SK-N-SH treated with all-trans-retinoic acid at 6 μM for 48 hours (cell line): ENCODE measurements around the gene HBQ1.

Source experiments
- ARNTL ChIP-seq: fragments of 450-650 bp; formaldehyde crosslinking; IDR thresholded peaks from 2 replicates; pipeline ENCODE4 v1.5.0; 2020; ENCODE audit warnings: low read depth, mild to moderate bottlenecking, moderate library complexity, borderline replicate concordance
- CSDC2 ChIP-seq: fragments of 250-450 bp; sonication (Bioruptor Pico); IDR thresholded peaks from 2 replicates; pipeline ENCODE4 v1.5.0; 2020; ENCODE audit warnings: mild to moderate bottlenecking, moderate library complexity
- PPARA ChIP-seq: fragments of 250-450 bp; sonication (Bioruptor Pico); IDR thresholded peaks from 2 replicates; pipeline ENCODE4 v1.5.0; 2020; ENCODE audit warnings: mild to moderate bottlenecking, borderline replicate concordance
- SNAI2 ChIP-seq: fragments of 250-450 bp; sonication (Bioruptor Pico); IDR thresholded peaks from 2 replicates; pipeline ENCODE4 v1.5.0; 2020; ENCODE audit warnings: mild to moderate bottlenecking, moderate library complexity
- TCF4 ChIP-seq: fragments of 250-450 bp; sonication (Bioruptor Pico); IDR thresholded peaks from 2 replicates; pipeline ENCODE4 v1.8.0; 2021; ENCODE audit warnings: mild to moderate bottlenecking, moderate library complexity, borderline replicate concordance
- TOX ChIP-seq: fragments of 250-450 bp; sonication (Bioruptor Pico); IDR thresholded peaks from 2 replicates; pipeline ENCODE4 v1.8.0; 2021; ENCODE audit warnings: mild to moderate bottlenecking, moderate library complexity, borderline replicate concordance
- ZFP3 ChIP-seq: fragments of 250-450 bp; sonication (Bioruptor Pico); IDR thresholded peaks from 2 replicates; pipeline ENCODE4 v1.5.0; 2020; ENCODE audit warnings: mild to moderate bottlenecking, moderate library complexity
- ZFP30 ChIP-seq: fragments of 450-650 bp; formaldehyde crosslinking; IDR thresholded peaks from 2 replicates; pipeline ENCODE4 v1.5.0; 2022; ENCODE audit warnings: mild to moderate bottlenecking, moderate library complexity
- ZNF565 ChIP-seq: fragments of 450-650 bp; formaldehyde crosslinking; conservative IDR thresholded peaks from 2 replicates; pipeline ENCODE4 v1.5.0; 2020; ENCODE audit warnings: low read depth, mild to moderate bottlenecking, moderate library complexity
- ZNF70 ChIP-seq: fragments of 450-650 bp; formaldehyde crosslinking; IDR thresholded peaks from 2 replicates; pipeline ENCODE4 v1.5.0; 2020; ENCODE audit warnings: mild to moderate bottlenecking, moderate library complexity
- ZNF8 ChIP-seq: fragments of 450-650 bp; formaldehyde crosslinking; IDR thresholded peaks from 2 replicates; pipeline ENCODE4 v1.5.0; 2020; ENCODE audit warnings: mild to moderate bottlenecking, moderate library complexity
- TF ChIP-seq, protein P1 (sequence below): fragments of 250-450 bp; sonication (Bioruptor Pico); IDR thresholded peaks from 2 replicates; pipeline ENCODE4 v1.5.1; 2021; ENCODE audit warnings: mild to moderate bottlenecking, moderate library complexity
- TF ChIP-seq, protein P2 (sequence below): fragments of 250-450 bp; sonication (Bioruptor Pico); IDR thresholded peaks from 2 replicates; pipeline ENCODE4 v1.8.0; 2020; ENCODE audit warnings: mild to moderate bottlenecking, moderate library complexity, borderline replicate concordance

DNA sequence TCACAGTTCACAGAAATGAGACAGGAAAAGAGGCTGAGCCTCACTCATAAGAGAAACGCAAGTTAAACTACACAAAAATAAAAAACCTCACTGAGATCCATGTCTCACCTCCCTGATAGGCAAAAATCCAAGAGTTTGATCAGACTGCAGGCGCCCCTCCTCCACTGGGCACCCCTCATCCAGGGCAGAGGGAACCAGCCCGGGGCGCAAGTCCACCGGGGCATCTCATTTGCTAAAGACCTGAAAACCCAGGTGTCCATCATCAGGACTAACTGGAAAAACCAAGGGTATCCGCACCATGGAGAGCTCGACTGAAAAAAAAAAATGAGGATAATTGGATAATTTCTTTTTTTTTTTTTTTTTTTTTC, 25.2 kb upstream of the HBQ1 start:
- TF ChIP-seq, protein P1, sequence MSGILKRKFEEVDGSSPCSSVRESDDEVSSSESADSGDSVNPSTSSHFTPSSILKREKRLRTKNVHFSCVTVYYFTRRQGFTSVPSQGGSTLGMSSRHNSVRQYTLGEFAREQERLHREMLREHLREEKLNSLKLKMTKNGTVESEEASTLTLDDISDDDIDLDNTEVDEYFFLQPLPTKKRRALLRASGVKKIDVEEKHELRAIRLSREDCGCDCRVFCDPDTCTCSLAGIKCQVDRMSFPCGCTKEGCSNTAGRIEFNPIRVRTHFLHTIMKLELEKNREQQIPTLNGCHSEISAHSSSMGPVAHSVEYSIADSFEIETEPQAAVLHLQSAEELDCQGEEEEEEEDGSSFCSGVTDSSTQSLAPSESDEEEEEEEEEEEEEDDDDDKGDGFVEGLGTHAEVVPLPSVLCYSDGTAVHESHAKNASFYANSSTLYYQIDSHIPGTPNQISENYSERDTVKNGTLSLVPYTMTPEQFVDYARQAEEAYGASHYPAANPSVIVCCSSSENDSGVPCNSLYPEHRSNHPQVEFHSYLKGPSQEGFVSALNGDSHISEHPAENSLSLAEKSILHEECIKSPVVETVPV (CRISPR knock-in tag), result no peak
- no peak for TF ChIP-seq ZFP30 (CRISPR knock-in tag)
- no peak for TF ChIP-seq CSDC2 (CRISPR knock-in tag)
- no peak for TF ChIP-seq PPARA (CRISPR knock-in tag)
- TF ChIP-seq ZNF565 (CRISPR knock-in tag), result no peak
- TF ChIP-seq SNAI2 (CRISPR knock-in tag), result no peak
- no peak for TF ChIP-seq TOX
- TF ChIP-seq ZNF8 (CRISPR knock-in tag), result no peak
- TF ChIP-seq, protein P2, sequence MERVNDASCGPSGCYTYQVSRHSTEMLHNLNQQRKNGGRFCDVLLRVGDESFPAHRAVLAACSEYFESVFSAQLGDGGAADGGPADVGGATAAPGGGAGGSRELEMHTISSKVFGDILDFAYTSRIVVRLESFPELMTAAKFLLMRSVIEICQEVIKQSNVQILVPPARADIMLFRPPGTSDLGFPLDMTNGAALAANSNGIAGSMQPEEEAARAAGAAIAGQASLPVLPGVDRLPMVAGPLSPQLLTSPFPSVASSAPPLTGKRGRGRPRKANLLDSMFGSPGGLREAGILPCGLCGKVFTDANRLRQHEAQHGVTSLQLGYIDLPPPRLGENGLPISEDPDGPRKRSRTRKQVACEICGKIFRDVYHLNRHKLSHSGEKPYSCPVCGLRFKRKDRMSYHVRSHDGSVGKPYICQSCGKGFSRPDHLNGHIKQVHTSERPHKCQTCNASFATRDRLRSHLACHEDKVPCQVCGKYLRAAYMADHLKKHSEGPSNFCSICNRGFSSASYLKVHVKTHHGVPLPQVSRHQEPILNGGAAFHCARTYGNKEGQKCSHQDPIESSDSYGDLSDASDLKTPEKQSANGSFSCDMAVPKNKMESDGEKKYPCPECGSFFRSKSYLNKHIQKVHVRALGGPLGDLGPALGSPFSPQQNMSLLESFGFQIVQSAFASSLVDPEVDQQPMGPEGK, result no peak
- TF ChIP-seq TCF4 (CRISPR knock-in tag), result no peak
- TF ChIP-seq ARNTL, result no peak
- no peak for TF ChIP-seq ZFP3 (CRISPR knock-in tag)
- TF ChIP-seq ZNF70 (CRISPR knock-in tag), result no peak
